Uterus (tissue), 4 donors: Measurements from ENCODE around the gene PLCL1. TPM values are rescaled to one million over a fixed set of nuclear protein-coding genes. Genes with fewer than 3 reads are reported as not detected.

Source experiments
- DNase-seq, 2 donors: peaks; one replicate each; pipeline ENCODE4 v3.0.0-alpha.2; 2019 to 2020
- H3K27ac ChIP-seq, 2 donors: fragments of 200-600 bp; sonication (generic); 1 replicate in 1 of 2; 2 replicates in 1 of 2; pipeline ENCODE4 v1.5.1; 2016 to 2018
- H3K27me3 ChIP-seq, 2 donors: fragments of 200-600 bp; sonication (generic); one replicate each; pipeline ENCODE4 v1.5.1; 2018 to 2019; ENCODE audit warnings: control low read depth in 1 of 2
- H3K36me3 ChIP-seq, 2 donors: fragments of 200-600 bp; sonication (generic); one replicate each; pipeline ENCODE4 v1.5.1; 2019; ENCODE audit warnings: control low read depth in 1 of 2
- H3K4me1 ChIP-seq, 2 donors: fragments of 200-600 bp; sonication (generic); one replicate each; pipeline ENCODE4 v1.5.1; 2018 to 2019; ENCODE audit warnings: control low read depth in 1 of 2
- H3K4me3 ChIP-seq, 2 donors: fragments of 200-600 bp; sonication (generic); 1 replicate in 1 of 2; 2 replicates in 1 of 2; pipeline ENCODE4 v1.5.1; 2018 to 2019; ENCODE audit warnings: mild to moderate bottlenecking in 1 of 2
- H3K9me3 ChIP-seq, 2 donors: fragments of 200-600 bp; sonication (generic); one replicate each; pipeline ENCODE4 v1.5.1; 2019; ENCODE audit warnings: control low read depth in 1 of 2
- CTCF ChIP-seq, 4 experiments: fragments of 200-600 bp in 2 of 4; fragments of 450-650 bp in 2 of 4; sonication (generic) in 2 of 4; IDR thresholded peaks; one replicate each; pipeline ENCODE4 v1.5.1; 2016 to 2019; ENCODE audit warnings: antibody characterized with exemption in 4 of 4, mild to moderate bottlenecking in 2 of 4, moderate library complexity in 1 of 4
- POLR2A ChIP-seq, 2 donors: fragments of 450-650 bp; IDR thresholded peaks; one replicate each; pipeline ENCODE4 v1.6.1; 2016; ENCODE audit warnings: antibody characterized with exemption in 2 of 2, mild to moderate bottlenecking in 1 of 2, moderate library complexity in 1 of 2
- intact Hi-C: fragments of 100-400 bp; cut with DNase I; formaldehyde crosslinking; loops from one replicate; pipeline ENCODE4 v1.15.1; 2023; ENCODE audit warnings: low total_unique reads
- total RNA-seq, 4 donors: library from RNA; depleted of rRNA in 3 of 4; stranded (reverse); fragments of >200 nt in 3 of 4; gene quantifications; one replicate each; pipeline versions ENCODE4 v1.1.0 to v1.2.4, GENCODE V29; 2014 to 2023
- donor health status: DM: yes; HTN: yes; CAD: no.

PLCL1 gene
- total RNA-seq: 10 to 100 TPM in 3 of 4 donors, 1 to 10 TPM in 1; 7.3 to 32.5 (median 15.0) TPM

DNA sequence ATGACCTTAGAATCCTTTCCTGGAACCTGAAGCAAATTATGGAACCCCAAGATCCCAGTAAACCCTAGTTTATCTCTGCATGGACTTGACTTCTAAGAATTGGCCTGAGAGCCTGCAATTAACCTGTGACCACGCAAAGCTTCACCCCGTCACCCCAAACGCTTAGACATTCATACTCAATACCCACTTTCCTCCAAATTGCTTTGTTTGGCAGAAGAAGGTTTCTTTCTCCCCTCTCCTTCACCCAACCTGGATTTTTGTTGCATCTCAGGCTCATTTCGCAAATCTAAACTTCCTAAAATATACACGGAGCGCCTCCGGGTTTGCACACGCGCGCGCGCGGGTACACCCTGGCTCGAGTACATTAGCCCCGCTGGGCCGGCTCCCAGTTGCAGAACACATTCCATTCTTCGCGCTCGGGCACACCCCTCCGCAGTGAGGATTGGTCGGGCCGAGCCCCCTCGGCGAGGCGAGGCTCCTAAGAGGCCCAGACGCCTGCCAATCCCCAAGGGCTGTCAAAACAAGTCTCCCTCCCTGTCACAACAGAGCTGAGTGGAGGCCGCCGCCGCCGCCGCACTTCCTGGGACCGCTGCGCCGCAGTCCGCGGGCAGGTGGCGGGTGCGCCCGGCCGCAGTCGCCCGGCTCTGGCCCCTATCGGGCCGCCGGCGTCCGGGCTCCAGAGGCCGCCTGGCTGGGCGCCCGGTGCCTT lies at the start of gene PLCL1:
Gene PLCL1 (plus strand): TSS at position 545 of the 709 bp plus-strand sequence.
- H3K4me3 ChIP-seq: peak within 1 kb of the TSS; percentile 44 to 92
- H3K4me1 ChIP-seq: no peaks in the 10 kb centered on the region
- H3K27me3 ChIP-seq: no peaks in the 10 kb centered on the region
- DNase-seq: peak; percentile 88 to 90
- H3K9me3 ChIP-seq: no peaks in the 10 kb centered on the region
- TF ChIP-seq CTCF (IDR thresholded peaks at IDR 0.05): peak in 2 of 4 experiments; percentile 8 to 24
- TF ChIP-seq POLR2A (IDR thresholded peaks at IDR 0.05): peak; percentile 59 to 90
- intact Hi-C loops: loop anchor here (5.0 kb wide), 2 partner anchors 323 to 493 kb away; no protein-coding TSS in a partner anchor
- peak within 1 kb of the TSS; percentile 66 to 76 for H3K27ac ChIP-seq
- H3K36me3 ChIP-seq: no peaks in the 10 kb centered on the region

GRCh38 chr2:197759013-197759412 lies 45.4 kb upstream of the PLCL1 start:
- no peak for DNase-seq

DNA sequence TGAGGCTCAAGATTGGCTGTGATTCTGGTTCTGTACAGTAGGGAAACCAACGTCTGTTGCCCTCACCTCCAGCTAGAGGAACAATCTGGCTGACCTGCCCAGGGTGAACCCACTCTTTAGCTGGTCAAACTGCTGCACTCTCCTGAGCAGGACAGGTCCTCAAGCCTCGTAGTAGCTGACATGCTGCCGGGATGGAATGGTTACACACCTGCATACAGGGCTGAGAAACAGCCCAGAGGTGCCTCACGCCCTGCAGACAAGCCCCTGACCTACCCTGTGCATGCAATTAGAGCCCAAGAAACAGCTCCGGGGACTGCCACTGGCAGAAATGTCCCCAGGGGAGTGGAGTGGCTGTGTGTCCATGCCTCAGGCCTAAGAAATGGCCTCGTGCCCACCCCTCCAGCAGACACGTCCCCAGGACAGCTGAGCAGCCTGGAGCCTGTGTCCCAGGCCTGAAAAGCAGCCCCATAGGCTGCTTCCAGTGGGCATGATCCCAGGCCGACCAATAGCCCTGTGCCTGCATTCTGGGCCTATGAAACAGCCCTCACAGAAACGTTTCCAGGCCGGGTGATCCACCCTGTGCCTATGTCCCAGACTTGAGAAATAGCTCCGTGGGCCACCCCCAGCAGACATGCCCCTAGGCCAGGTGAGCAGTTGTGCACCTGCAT lies 44.6 kb upstream of the PLCL1 start:
- intact Hi-C loops: no loop called here
- no peak overlapping the region for H3K4me3 ChIP-seq
- no peak for DNase-seq

More at GRCh38 chr2:197759013-197759412, 45.4 kb upstream of the PLCL1 start:
- TF ChIP-seq CTCF (IDR thresholded peaks at IDR 0.05): no peak
- no peak for TF ChIP-seq POLR2A (IDR thresholded peaks at IDR 0.05)
- H3K27me3 ChIP-seq: no peaks in the 10 kb centered on the region
- H3K4me1 ChIP-seq: no peaks in the 10 kb centered on the region
- no peak overlapping the region for H3K27ac ChIP-seq
- no peaks in the 10 kb centered on the region for H3K9me3 ChIP-seq
- H3K36me3 ChIP-seq: no peaks in the 10 kb centered on the region
- no peak overlapping the region for H3K4me3 ChIP-seq
- intact Hi-C loops: no loop called here

GRCh38 chr2:197760293-197760657 lies 44.1 kb upstream of the PLCL1 start:
- Histone ChIP-seq H3K36me3 (no peaks in the 10 kb centered on the region), H3K9me3 (no peaks in the 10 kb centered on the region), H3K27ac (no peak overlapping the region), H3K4me1 (no peaks in the 10 kb centered on the region), H3K27me3 (no peaks in the 10 kb centered on the region), H3K4me3 (no peak overlapping the region)
- DNase-seq: no peak
- TF ChIP-seq POLR2A (IDR thresholded peaks at IDR 0.05): no peak
- no peak for TF ChIP-seq CTCF (IDR thresholded peaks at IDR 0.05)
- intact Hi-C loops: no loop called here

More for the DNA sequence above, 44.6 kb upstream of the PLCL1 start:
- Histone ChIP-seq H3K36me3 (no peaks in the 10 kb centered on the region), H3K4me1 (no peaks in the 10 kb centered on the region), H3K27me3 (no peaks in the 10 kb centered on the region), H3K9me3 (no peaks in the 10 kb centered on the region), H3K27ac (no peak overlapping the region)
- TF ChIP-seq POLR2A (IDR thresholded peaks at IDR 0.05) (no peak), CTCF (IDR thresholded peaks at IDR 0.05) (no peak)

DNA sequence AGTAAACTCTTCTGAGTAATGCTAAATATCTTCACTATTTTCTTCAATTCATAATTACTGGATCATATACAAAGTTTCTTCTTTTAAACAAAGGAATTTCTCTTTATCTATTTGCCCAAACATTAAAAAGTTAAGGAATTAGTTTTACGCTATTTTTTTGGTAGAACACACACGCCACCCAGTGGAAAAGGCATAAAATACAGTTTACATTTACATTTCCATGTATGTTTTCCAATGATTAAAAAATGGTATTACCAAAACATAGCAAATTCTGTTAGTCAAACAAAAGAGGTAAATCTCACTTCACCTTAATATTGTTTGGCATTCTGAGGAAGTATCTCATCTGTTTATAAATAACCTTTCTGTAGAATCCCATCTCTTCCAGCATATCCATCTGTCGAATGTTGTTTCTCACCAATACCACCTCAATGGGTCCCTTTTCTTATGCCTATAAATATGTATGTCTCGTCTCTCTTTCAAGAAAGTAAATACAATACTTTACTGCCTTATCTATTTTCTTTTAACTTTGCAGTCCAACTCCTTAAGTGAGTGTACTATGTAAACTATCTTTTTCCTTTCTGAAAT lies 26.5 kb upstream of the PLCL1 start:
- Histone ChIP-seq H3K27me3 (no peaks in the 10 kb centered on the region), H3K9me3 (no peaks in the 10 kb centered on the region), H3K4me3 (no peak overlapping the region), H3K4me1 (no peaks in the 10 kb centered on the region), H3K27ac (no peak overlapping the region), H3K36me3 (no peaks in the 10 kb centered on the region)
- TF ChIP-seq POLR2A (IDR thresholded peaks at IDR 0.05): no peak
- TF ChIP-seq CTCF (IDR thresholded peaks at IDR 0.05): peak; percentile 43 to 65 (median 63)
- intact Hi-C loops: no loop called here
- no peak for DNase-seq
